ENCODE results near the gene SUCLG2.

The SUCLG2 gene

DNA sequence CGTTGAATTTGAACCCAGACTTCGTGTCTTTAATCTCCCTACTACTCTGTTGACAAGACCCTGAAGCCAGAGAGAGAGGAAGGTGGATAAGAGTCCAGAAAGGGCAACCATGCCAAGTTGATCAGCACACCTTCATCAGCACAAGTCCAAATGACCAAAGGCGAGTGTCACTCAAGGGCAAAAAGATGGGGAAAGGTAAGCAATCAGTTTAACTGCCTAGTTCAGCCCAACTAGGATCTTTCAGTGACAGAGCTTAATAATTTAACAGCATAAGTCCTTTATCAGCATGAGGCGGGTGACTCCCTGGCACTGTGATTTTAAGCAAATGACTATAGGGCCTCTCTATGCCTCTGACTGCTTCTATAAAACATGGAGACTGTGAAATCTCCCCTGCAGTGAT lies 6.2 kb downstream of the SUCLG2 start:
- no peak for DNase-seq

DNA sequence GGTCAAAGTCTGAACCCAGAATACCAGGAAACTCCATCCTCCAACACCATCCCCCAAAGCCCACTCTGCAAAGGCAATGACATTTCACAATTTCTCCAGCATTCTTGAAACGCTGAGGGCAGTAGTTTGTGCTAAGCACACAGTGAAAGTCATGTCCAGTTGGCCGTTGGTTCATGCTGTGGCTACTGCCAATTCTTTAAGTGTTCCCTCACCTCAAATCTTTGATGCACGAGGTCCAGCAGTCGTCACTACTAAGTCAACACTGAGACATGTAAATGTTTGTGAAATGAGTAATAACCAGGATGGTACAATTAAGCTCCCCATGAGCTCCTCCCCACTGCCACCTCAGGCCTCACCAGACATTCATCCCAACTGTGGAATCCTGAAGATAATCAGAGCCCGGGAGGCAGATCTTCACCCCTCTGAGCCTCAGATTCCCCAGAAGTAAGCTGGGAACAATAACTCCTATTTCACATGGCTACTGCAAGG lies 7.0 kb downstream of the SUCLG2 start:
- no peak for DNase-seq

DNA sequence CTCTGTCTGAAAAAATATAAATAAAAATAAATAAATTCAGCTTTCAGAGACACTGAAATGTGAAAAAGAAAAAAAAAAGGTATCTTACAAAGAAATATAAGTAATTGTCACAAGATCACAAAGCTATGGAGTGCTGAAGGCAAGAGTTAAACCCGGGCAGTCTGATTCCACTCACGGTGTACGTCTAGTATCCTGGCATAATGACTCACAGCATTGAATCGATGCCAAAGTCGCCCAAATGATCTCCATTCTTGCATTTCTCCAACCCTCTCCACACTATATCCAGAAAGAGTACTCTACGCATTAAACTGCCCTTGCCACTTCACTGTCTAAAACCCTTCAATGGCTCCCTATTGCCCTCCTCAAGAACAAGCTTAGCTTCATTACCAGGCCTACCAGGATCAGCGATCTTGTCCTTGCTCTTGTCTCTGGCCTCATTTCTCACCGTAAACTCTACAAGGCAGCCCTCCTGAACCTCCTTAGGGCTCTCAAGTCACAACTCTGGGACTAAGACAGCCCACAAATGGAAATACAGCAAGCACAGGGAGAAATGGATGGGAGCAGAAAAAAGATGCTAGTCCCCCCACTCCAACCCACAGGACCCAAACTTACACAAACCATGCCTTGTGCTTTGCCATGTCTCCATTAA lies 7.7 kb downstream of the SUCLG2 start:
- DNase-seq = no peak

- DNase-seq = no peak
Observed at GRCh38 chr3:67644827-67645226, 9.6 kb downstream of the SUCLG2 start.

DNA sequence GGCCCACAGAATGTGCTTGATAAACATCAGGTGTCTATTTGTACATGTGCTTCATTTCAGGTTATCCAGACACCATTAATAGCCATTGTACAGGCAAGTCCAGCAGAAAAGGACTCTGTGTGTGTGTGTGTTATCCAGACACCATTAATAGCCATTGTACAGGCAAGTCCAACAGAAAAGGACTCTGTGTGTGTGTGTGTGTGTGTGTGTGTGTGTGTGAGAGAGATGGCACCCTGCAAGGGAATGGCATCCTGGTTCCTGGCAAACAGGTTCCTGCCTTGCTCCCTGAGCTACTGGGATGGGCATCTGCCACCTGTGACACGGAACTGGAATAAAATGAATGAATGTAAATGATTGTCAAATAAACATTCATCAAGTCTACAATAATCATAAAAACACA lies 11.7 kb downstream of the SUCLG2 start:
- DNase-seq = no peak

GRCh38 chr3:67642190-67642589 lies 12.2 kb downstream of the SUCLG2 start:
- no peak for DNase-seq

- DNase-seq = no peak
Observed at GRCh38 chr3:67641451-67641850, 13.0 kb downstream of the SUCLG2 start.

DNA sequence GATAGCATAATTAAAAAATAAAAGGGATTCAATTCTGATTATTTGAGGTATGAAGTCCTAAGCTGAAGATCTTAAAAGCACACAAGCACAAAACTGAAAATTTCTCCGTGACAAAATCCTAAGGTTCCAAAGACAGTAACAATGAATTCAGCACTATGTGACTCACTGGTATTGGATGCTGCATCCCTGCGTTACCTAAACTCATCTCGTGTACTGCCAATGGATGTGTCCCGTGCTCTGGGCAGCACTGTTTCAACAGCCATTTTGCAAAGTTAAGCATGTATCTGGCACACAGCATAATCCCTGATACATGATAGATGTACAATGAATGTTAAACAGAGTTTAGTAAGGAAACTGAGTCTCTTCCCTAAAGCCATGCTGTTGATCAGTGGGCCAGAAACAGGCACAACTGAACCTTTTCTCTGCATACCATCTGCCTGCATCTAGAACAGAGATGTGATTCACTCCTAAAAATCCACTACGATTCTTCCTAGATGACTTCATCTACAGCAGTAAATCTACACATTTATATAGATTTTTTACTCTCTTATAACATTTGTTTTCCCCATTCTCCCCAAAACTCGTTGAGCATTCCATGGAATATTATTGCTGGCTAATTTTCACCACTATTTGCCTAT lies 14.3 kb downstream of the SUCLG2 start:
- DNase-seq = no peak

DNA sequence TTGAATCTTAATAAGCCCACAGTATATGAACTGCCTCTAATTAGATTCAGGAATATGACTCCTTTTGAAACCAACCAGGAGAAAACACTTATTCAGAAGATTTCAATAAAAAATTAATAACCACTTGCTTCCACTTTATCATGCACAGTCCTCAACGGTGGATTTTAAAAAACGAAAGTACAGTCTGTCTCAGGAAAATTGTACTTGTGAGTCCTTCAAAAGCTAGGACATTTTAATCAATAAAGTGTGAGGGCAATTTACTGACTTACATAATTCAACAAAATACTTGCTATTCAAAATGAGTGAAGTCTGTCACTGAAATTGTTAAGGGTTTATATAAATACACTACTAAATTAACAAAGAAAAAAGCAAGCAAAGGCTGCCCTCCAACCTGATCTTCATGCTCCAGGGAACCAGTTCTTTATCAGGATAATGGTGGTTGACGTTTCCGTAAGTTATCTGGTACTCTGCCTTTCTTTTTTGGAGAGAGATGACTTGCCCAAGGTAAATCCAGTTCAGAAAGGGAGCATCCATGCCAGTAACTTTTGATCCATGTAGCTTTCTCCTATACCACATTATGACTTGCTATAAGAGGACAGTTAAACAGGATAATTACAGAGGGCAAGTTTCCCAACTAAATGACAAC lies 17.0 kb downstream of the SUCLG2 start:
- no peak for DNase-seq

GRCh38 chr3:67635806-67636205 lies 18.6 kb downstream of the SUCLG2 start:
- no peak for DNase-seq

GRCh38 chr3:67635257-67635656 lies 19.2 kb downstream of the SUCLG2 start:
- no peak for DNase-seq

DNA sequence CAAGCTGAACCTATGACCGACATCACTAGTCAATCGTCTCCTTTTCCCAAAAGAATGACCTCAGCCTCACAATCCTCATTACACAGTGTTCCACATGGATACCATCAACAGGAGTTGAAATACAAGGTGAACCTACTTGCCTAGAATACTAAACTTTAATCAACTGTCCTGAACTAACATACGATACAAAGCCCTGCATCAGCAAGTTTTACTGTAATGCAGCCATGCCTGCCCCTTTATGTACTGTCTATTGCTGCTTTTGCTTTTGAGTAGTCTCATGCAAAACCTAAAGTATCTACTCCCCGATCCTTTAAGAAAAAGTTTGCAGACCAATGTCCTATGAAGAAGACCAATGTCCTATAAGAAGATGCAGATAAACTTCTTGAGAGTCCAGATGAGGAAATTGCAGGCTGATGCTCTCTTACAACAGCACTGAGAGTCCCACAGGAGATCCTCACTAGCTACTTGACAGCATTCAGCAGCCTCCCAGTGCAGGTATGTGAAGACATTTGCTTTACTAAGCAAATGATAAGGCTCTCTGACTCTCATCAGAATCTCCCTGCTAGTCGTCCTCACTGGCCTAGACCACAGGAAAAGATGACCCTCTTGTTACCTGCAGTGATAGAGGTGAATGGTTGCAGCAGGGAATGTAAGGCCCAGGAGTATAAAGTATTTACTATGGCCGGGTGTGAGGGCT lies 23.6 kb downstream of the SUCLG2 start:
- no peak for DNase-seq

DNA sequence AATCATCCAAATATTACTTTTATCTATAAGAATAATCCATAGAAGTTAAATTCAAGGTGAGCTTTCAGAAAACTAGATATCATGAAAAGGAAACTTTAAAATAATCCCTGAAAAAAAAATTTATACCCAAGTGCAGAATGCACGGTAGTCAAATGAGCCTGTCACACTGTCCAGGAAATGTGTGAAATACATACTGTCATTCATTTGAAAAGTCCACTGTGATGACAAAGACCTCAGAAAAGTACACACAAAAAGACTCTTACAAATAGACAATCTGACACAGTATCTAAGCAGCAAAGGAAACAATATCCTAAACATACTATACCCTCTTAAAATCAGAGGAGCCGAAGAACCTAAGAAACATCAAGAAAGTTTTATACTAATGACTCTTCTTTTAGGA lies 29.7 kb downstream of the SUCLG2 start:
- no peak for DNase-seq

- DNase-seq = no peak
Observed at GRCh38 chr3:67624078-67624477, 30.3 kb downstream of the SUCLG2 start.

DNA sequence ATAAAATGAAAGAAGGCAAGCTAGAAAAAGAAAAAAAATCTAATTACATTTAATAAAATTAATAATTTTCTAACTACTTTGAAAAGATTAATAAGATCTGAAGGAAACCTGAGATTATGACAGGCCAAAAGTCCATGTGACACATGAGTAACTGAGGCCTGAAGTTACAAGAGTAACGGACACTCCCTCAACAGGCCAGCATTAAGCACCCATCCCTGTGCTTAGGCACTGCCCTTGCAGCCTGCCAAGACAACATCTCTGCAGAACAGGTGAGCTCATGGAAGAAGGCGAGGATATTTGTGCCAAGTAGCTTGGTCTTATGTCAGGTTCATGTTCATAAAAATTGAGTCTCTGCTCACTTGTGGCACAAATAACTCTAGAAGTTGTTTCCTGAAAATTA lies 31.8 kb downstream of the SUCLG2 start:
- no peak for DNase-seq

GRCh38 chr3:67620869-67621268 lies 33.5 kb downstream of the SUCLG2 start:
- no peak for DNase-seq

- no peak for DNase-seq
Observed at GRCh38 chr3:67619991-67620390, 34.4 kb downstream of the SUCLG2 start.

DNA sequence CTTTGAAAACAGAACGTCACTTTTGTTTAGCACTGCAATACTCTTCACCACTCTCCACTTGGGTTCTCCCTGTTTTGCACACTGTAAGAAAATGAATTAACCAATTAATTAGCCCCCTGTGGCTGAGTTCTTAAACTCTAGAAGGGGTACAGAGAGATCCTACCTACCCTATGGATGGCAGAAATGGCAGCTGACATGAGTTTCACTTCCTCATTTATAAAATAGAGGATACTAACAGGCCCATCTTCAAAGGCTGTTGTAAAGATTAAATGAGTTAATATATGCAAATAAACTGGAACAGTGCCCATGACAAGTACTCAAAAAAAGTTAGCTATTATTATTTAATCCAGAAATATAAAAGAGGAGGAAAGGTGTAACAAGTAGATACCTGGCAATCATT lies 36.9 kb downstream of the SUCLG2 start:
- no peak for DNase-seq

GRCh38 chr3:67616046-67616445 lies 38.4 kb downstream of the SUCLG2 start:
- DNase-seq = no peak

- DNase-seq = no peak
Observed at GRCh38 chr3:67614195-67614594, 40.2 kb downstream of the SUCLG2 start.

- no peak for DNase-seq
Observed at GRCh38 chr3:67610458-67610857, 44.0 kb downstream of the SUCLG2 start.

DNA sequence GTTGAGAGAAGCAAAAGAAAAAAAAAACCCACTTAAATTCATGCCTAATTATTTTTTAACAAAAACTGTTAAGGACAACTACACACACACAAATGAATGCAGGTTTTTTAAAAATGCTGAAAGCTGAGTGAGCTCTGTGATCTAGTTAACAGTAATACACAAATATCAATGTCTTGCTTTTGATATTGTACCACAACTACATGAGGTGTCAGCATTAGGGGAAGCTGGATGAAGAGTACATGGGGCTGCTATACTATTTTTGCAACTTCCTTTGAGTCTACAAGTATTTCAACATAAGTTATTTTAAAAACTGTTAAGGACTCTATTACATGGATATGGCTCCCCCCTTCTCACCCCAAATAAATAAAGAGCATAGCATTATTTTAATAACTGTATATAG lies 44.7 kb downstream of the SUCLG2 start:
- no peak for DNase-seq

GRCh38 chr3:67608034-67608433 lies 46.4 kb downstream of the SUCLG2 start:
- DNase-seq = no peak

DNA sequence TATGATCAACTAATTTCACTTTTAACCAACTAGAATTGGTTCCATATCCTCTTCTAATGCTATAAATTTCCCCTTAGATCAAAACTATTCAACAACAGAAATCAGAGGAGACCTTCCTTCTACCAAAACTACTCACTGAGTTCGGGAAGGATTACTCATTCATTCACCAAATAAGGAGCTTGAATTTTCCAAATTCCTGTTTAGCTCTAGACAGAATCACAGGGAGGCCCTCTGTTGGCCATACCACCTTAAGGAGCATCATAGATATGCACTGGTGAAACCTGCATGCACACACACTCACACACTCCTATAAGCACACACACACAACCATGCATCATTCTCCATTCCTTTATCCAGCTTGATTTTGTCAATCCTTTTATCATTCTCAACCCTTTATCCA lies 49.0 kb downstream of the SUCLG2 start:
- no peak for DNase-seq

Measured in NCI-H2081 treated with DMSO at 0.1 percent for 48 hours (cell line).